GM21367 (cell line): Measurements from ENCODE around the gene NFX1.
"Not testable (repeated sequence)": the region's sequence is repeated elsewhere in the genome, so short reads cannot be mapped to it uniquely, and the experiment has no call there.

Source experiments
- ATAC-seq: cut with Tn5 transposase; IDR thresholded peaks from one replicate; pipeline ENCODE4 v1.9.1; 2021; ENCODE audit not compliant: unreplicated experiment

Gene NFX1

DNA sequence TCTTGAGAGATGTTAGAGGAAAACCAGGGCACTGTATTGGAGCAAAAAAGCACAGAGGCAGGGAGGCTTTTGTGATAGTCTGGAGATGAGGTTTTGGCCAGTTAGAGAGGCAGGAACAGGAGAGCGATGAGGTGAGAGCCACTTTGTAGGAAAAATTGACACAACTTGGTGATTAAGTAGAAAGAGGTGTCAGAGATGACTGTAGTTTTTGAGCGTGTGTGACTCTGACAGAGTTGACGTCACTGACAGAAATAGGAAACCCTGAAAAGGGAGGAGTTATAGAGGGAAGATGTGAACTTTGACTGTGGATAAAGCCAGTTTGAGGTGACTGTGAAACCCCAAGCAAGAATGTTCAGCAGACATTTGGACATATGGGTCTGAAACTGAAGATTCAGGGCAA is 15.7 kb downstream of the NFX1 start:
- no peak for ATAC-seq

DNA sequence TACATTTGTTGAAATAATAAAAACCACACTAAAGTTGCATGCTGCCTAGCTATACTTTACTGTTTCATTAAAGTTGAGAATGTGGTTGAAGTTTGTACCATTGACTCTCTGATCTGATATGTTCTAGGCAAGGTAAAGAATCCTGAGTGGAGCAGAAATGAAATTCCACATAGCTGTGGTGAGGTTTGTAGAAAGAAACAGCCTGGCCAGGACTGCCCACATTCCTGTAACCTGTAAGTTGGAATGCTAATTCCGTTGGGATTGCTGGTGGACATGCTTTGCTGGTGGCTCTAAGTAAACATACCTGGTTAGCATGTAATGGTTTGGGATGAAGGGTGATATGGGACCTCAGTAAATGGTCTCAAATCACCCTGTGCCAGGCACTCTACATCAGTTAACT is 16.8 kb downstream of the NFX1 start:
- ATAC-seq: no peak

DNA sequence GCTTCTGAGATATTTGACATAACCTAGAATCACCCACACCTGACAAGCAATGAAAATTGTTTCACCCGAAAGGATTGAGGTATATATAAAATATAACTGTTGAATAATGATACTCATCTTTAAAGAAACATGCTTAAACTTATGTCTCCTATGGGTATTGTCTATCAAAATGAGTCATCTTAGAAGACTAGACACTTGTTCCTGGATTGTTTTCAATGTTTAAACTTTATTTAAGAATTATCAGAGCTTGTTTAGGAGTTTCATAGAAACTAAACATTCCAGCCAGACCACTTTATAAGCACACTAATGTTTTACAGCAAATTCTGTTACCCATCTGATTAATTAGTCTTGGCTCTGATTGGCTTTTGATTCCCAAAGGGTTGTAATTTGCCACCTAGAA is 19.6 kb downstream of the NFX1 start:
- ATAC-seq: no peak

DNA sequence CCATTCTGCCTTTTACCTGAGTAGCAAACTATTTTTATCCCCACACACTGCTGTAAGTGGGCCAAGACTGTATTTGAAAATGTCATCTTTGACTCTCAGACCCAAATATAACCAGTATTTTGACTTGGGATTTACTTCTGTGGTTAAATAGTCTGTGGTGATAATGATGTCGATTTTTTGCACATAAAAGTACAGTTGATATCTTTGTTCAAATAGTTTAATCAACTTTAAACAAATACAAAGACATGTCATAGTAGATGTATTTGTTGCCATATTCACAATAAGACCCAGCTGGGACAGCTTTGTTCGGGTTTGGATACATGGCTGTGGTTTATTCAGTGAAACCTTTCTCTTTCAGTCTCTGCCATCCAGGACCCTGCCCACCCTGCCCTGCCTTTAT is 20.4 kb downstream of the NFX1 start:
- ATAC-seq: no peak

DNA sequence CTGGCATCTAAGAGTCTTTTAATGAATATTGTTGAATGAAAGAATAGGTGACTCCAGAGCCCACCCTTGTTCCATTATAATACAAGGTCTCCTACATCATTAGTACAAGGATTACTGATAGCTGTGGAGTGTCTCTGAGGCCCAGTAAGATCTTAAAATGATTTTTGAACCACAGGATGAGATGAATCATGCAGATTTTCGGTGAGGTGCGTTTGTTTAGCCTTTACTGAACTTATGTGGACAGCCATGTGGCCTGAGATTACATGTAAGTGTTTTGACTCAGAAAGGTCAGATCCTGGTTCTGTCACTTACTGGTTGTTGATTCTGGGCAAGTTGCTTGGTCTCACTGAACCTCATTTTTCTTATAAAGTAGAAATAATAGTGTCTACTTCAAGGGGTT is 21.6 kb downstream of the NFX1 start:
- ATAC-seq: no peak

DNA sequence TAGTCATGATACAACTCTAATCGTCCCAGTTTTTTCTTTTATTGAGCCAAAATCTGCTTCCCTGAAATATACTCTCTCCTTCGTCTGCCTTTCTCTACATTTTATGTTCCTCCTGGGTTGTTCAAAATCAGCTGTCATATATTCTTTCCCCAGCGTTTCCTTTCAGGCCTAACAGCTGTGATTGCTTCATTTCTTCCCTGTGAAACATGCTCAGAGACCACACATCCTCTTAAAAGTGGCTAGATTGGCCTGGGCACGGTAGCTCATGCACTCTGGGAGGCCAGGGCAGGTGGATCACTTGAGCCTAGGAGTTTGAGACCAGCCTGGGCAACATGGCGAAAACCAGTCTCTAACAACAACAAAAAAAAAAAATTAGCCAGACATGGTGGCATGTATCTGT is 25.1 kb downstream of the NFX1 start:
- ATAC-seq: no peak

DNA sequence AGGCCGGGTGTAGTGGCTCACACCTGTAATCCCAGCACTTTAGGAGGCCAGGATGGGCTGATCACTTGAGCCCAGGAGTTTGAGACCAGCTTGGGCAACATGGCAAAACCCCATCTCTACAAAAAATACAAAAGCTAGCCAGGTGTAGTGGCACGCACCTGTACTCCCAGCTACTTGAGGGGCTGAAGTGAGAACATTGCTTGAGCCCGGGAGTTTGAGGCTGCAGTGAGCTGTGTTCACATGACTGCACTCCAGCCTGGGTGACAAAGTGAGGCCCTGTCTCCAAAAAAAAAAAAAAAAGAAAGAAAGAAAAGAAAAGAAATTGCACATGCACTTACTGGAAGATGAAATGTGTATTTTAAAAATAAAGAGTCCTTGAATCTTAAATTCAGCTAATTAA is 26.8 kb downstream of the NFX1 start:
- not testable (repeated sequence) for ATAC-seq

DNA sequence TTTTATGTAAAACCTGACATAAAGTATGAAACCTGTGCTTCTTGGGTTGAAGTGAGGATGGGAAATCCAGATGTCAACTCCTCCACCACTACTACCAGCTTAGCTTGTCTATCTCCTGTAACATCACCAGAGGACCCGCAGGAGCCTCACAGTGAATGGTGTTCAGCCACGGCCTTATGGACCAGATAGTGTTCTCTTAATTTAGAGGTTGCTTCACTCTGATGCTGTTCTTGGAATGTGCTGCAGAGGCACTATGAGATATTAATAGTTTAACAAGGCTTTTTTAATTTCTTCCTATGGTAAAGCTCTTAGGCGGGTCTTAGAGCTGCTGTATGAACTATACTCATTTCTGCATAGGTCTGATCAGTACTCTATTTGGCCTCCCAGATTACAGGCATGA is 27.9 kb downstream of the NFX1 start:
- ATAC-seq: no peak

DNA sequence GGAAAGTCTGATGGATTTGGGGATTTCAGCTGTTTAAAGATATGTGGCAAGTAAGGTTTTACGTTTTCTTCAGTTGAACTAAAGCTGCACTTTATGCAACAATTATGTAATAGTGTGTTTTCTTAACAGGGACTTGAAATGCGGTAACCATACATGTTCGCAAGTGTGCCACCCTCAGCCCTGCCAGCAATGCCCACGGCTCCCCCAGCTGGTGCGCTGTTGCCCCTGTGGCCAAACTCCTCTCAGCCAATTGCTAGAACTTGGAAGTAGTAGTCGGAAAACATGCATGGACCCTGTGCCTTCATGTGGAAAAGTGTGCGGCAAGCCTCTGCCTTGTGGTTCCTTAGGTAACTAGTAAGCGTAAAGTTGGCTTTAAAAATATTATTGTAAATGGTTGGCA is 28.5 kb downstream of the NFX1 start:
- ATAC-seq: no peak

DNA sequence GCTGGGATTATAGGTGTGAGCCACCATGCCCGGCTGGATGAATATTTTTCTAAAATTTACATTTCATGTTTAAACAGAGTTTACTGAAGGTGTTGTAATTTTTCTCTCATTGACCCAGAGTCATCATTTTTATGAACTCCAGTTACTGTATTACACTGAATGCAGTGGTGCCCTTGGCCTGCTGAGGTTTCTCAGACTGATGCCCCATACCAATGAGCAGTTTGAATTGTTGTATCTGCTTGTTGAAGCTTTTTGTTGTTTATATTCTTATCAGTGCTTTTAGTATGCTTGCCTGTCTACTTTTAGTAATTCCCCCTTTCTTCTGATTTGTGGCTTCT is 29.9 kb downstream of the NFX1 start:
- ATAC-seq: no peak

DNA sequence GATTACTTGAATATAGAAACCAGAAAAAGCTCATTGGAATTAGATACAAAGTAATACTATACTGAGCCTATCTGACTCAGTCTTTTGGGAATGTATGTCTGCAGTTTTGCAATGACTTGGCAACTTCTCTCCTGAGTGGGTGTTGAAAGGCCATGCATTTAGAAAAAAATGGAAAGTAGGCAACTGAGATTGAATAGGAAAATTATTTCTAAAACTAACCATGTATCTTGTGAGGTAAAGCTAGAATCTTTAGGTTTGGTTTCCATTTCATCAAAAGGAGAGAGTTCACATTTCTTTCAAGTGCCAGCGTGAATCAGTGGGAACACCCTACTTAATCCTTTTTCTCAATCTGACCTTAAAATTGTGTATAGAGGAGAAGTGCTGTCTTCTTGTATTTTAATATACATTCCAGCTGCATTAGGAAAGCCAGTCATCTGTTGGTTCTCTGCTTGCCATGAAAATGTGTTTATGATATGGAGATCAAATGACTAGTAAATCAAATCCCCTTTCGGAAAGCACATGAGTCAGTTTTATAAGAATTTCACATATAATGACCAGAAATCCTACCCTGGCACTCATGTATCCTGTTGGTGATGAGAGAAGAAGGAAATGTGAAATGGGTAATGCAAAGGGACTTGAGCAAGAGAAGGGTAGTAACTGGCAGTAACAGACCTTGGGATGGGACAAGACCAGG is 30.4 kb downstream of the NFX1 start:
- no peak for ATAC-seq

DNA sequence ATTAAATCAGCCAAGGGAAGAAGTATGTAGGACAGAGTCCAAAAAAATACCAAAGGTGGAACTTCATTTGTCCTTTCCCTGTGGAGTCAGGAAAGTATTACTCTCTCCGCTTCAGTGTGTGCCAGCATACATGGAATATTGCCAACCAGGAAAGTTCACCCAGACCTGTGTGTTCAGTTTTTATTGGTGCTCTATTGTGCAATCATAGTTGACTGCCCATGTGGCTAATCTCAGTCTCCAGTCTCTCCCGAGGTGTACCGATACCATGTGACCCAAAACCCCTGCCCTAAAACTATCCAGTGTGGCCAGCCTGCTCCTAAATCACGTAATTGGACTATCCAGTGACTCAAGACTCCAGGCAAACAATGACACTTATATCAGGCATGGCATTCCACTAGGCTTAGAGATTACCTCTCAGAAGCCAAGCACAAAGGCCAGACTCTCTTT is 38.8 kb downstream of the NFX1 start:
- no peak for ATAC-seq

DNA sequence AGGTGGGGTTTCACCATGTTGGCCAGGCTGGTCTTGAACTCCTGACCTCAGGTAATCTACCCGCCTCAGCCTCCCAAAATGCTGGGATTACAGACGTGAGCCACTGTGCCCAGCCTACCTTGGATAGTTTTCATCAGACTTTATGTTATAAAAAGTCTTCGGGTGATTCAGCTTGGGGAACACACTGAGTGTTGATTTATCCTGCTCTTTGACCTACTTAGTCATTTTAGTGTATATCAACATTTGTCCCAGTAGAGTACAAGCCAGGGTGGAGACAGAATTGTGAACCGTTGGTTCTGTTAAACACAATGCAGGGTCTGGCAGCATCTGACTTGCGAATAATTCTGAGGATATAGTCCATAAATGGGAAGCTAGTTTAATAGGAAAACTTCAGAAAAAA is 39.7 kb downstream of the NFX1 start:
- ATAC-seq: no peak

DNA sequence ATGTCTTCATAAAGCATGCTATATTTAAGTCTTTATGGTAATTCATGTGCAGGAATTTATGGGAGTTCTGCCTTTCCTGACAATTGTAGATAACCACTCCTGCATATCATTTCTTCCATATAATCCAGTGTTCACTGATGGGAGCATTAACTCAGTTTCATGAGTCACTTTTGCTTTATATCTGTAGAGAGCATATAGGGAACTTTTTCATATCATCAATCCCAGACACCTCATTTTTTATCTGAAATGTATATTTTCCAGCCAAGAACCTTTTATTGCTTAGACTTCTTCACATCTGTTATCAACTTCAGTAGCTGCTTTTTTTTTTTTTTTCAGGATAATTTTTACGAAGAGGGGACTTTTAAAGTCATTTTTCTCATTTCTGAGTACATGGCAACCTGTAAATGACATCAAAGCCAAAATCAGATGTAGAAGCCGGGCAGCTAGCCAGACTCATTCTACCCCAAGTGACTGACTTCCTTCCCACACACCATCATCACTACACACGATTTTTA is 41.1 kb downstream of the NFX1 start:
- ATAC-seq: no peak

DNA sequence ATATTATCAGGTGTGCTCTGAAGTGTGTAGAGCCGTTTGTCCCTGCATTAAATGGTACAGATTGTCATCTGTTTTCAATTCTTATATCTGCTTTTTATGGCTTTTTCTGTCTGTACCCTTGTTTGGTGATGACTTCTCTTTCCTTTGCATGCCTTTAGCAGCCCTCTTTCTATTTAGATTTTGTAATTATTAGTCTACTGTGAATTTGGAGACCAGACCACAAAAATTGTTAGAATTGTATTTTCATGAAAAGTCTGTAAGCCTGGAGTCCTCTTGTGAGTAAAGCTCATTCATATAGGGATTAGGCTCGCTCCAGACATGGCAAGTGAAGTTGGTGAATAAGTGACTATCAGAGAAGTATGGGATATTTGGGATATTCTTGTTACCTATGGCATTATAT is 41.7 kb downstream of the NFX1 start:
- no peak for ATAC-seq

DNA sequence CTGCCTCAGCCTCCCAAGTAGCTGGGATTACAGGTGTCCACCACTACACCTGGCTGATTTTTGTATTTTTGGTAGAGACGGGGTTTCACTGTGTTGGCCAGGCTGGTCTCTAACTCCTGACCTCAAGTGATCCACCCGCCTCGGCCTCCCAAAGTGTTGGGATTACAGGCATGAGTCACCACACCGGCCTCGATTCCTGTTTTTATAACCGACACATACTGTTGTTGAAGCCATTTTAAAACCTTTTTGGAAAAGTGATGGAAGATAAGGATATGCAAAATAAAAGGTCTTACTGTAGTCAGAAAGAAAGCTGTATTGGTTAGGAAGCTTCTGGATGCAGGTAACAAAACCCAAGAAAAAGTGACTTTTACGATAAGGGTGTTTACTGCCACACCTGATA is 42.6 kb downstream of the NFX1 start:
- not testable (repeated sequence) for ATAC-seq

DNA sequence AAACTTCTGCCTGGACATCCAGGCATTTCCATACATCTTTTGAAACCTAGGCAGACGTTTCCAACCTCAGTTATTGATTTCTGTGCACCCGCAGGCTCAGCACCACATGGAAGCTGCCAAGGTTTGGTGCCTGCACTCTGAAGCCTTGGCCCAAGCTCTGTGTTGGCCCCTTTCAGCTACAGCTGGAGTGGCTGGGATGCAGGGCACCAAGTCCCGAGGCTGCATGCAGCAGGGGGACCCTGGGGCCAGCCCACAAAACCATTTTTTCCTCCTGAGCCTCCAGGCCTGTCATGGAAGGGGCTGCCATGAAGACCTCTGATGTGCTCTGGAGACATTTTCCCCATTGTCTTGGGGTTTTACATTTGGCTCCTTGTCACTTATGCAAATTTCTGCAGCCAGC is 49.9 kb downstream of the NFX1 start:
- no peak for ATAC-seq

DNA sequence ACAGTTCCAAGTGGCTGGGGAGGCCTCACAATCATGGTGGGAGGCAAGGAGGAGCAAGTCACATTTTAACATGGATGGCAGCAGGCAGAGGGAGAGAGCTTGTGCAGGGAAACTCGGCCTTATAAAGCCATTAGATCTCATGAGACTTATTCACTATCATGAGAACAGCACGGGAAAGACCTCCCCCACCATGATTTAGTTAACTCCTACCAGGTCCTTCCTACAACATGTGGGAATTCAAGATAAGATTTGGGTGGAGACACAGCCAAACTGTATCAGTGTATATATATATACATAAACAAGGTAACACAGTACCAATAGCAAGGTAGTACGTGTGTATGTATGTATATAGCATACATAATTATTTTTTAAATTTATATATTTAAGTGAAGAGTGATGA is 50.9 kb downstream of the NFX1 start:
- ATAC-seq: no peak

DNA sequence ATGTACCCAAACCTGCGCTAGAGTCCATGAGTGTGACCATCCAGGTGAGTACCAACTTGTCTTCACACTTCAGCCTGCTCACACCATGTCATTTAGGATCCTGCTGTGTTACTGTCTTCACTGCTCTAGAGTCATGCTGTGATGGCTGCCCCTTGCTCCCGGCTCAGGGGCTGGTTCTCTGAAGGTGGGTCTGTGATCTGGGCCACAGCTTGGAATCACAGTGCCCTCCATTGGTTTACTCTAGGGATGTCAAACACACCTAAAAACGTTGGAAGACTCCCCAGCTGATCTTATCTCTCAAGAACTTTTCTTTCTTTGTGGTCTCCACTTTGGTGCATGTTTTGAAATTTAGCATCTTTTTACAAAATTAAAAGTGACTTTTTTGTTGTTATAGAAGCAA is 53.8 kb downstream of the NFX1 start:
- ATAC-seq: no peak

DNA sequence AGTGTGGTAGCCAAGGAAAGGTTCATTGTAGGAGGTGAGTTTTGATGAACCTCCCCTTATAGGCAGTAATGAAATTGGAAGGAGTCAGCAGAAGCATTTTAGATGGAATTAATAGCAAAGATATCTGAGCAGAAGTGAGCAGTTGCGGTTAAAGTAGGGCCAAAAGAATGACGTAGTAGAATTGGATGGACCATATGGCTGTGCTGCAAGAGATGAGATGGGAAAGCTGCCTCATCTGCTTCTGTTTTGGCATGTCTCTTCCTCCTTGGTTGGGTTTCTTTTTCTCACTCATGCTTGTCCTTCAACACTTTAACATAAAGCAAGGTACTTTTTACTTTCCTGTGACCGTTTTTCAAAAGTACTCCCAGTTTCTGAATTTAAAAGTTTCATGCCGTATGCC is 56.2 kb downstream of the NFX1 start:
- ATAC-seq: no peak

DNA sequence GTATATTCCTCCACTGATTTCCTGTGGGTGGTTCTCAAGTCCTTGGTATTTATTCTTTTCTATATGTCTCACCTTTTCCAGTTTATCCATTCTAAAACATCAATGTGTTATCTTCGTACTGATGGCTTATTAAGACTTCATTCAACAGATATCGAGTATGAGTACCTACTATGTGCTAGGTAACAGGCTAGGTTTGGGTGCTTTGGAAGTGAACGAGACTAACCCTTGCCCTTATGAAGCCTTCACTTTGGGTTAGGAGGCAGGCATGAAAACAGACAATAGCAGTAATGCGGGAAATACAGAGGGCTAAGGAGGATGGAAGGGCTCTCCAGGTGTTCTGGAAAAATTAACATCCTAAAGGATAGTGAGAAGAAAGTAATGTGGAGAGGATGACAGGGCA is 58.7 kb downstream of the NFX1 start:
- ATAC-seq: no peak

DNA sequence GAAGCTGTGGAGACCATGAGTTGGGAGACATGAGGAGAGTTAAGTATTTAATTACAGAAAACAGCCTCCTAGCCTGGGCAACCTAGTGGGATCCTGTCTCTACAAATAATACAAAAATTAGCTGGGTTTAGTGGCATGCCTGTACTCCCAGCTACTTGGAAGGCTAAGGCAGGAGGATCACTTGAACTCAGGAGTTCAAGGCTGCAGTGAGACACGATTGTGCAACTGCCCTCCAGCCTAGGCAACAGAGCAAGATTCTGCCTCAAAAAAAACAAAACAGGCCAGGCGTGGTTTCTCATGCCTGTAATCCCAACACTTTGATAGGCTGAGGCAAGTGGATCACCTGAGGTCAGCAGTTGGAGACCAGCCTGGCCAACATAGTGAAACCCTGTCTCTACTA is 59.4 kb downstream of the NFX1 start:
- ATAC-seq: no peak

DNA sequence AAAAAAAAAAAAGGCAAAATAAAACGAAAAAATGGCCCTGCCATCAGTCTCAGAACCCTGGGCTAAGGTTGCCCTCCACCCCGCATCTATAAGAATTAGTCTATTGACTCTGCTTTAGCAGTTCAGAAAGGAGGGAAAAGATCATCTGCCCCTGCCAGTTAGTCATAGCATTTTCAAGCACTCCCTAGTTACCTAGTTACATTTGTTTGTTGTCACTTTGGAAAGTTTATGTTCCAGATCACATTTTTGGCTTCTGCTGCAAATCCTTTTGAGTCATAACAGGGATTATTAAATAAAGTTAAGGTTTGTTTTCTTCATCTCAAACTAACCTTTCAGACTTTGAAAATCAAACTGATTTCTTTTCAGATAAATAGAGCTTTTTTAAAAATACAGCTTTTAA is 60.0 kb downstream of the NFX1 start:
- no peak for ATAC-seq
